ENCODE measurements around the gene NKD1.

The NKD1 gene

DNA sequence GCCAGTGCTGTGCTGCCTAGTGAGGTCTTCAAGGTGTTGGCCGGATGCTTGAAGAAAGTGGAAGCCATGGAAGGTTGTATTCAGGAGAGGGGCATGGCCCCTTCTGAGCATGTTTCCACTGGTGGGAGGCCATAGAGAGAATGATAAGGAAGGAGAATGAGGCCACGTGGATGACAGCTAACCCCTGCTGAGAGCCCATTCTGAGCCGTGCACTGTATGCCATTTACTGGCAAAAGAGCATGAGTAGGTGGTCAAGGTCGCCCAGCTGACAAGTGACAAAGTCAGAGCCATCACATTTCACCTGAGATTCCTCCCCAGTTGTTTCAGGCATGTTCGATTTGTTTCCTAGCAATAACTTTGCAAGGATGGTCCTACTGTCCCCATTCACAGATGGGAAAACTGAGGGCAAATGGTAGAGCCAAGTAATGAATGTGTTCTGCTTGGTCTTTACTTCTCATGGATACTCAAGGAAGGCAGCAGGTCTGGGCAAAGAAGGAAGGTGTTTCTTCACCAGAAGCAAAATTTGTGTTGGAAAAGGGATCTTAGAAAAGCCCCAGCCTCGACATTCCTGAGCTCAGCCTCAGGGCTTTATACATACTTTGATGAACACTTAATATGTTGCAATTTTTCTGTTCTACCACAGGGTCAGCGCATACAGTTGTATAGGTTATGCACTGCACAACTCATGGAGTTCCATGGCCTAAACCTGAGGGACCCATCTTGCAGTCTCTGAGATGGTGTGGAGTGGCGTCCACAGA, 10.5 kb upstream of the NKD1 start:
- DNase-seq (ENCODE audit: low read depth in 2 of 2): no peak

DNA sequence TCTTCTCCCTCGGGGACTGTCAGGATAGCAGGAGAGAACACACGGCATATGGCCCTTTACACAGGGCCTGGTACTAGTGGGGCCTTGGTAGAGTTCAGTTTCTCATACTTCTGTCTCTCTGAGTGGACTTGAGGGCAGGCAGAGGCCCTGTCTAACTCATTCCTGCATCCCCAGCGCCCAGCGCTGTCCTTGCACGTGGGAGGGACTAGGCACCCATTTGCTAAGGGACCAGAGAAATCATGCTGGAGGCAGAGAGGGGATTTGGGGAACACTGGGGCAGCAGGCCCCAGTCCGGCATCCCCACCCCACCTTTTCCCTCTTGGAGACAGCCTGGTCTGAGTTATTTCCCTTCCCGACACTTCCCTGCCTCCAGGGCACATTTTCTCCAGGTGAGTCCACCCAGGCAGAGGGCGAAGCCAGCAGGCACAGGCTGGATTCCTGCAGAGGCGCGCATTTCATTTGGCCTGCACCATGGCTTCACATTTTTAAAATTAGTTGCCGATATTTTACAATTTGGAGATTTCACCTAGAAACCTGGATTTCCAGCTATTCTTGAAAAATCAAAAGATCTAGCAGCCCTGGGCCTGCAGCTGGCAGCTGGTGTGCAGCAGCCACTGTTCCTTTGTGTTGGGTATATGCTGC, 9.7 kb upstream of the NKD1 start:
- no peak for DNase-seq (ENCODE audit: low read depth in 2 of 2)

DNA sequence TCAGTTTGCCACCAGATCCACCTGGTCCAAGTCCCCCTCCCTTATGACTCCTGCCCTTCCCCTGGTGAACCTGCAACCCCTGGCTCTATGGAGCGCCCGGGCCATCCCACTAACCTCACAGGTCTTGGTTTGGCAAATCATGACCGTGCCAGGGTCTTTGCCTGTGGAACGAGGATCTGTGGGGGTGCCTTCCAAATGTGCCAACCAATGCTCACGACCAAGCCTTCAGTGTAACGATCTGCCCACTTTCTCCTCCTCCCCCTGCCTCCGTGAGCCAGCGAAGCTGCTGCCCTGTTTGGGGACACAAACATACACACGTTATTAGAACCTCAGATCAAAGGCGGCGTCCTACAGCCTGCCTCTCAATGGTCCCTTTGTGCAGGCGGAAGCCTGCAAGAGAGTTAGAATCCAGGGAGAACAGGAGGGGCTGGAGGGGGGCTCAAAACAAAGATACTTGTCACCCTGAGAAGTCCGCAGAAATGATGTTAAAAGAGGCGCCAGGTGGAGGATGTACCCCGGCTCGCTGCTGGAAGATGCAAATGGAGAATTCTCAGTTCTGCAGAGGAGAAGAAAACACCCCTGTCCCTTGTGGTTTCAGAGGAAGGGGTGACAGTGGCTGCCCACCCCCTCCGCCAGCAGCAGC, 9.0 kb upstream of the NKD1 start:
- no peak for DNase-seq (ENCODE audit: low read depth in 2 of 2)

DNA sequence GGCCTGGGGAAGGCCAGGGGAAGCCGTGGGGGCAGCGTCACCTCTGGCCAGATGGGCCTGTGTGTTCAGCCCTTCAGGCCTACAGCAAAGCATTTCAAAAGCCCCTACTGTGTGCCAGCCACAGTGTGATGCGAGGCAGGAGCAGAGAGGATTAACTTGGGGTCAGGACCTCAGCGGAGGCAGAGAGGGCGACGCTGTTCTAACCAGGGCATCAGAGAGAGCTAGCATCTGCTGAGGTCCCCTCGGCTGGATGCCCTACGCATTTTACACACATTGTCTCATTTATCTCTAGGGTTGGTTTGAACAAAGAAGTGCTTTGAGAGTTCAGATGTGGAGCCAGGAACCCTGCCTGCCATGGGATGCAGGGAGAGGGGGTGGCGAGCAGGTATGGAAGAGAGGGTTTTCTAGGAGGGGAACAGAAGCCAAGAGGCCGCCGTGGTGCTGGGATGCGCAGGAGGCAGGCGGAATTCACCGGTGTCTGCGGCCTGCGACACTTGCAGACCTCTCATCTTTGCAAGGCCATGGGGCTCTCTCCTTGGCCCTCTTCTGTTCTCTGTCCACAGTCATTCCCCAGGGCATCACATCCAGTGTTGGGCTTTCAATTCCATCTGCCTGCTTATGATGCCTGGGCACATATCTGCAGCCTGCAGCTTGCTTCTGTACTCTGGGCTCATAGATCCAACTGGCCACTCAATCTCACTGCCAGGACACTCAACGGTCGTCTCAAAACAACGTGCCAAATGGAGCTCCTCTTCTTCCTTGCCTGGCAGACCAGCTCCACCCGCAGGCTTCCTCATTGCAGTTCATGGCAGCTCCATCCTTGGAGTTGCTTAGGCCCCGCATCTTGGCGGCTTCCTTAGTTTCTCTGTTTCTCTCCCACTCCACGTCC, 8.1 kb upstream of the NKD1 start:
- no peak for DNase-seq (ENCODE audit: low read depth in 2 of 2)

DNA sequence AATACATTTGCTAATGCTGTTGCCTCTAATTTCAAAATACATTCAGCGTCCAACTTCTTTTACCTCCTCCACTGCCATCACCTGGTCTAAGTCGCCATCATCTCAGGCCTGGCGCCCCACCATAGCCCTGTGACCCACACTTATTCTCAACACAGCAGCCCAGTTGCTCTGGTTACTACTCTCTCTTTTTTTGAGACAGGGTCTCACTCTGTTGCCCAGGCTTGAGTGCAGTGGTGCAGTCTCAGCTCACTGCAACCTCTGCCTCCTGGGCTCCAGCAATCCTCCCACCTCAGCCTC, 7.5 kb upstream of the NKD1 start:
- DNase-seq (ENCODE audit: low read depth in 2 of 2): no peak

DNA sequence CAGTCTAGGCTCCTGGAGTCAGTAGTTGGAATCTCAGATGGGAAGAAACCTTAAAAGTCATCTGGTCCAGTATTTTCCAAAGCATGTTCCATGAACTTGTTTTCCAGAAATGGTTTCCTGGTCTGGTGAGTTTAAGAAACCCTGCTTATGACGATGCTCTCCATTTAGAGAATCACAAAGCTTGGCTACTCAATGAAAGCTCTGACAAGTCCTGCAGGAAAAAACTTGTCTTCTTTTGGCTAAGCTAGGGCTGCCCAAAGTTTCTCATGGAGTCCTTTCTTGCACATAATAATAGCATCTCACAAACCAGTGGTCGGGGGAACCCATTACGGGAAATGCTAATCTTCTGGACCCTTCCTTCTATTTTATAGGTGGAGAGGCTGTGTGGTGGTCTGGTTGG, 5.5 kb upstream of the NKD1 start:
- no peak for DNase-seq (ENCODE audit: low read depth in 2 of 2)

DNA sequence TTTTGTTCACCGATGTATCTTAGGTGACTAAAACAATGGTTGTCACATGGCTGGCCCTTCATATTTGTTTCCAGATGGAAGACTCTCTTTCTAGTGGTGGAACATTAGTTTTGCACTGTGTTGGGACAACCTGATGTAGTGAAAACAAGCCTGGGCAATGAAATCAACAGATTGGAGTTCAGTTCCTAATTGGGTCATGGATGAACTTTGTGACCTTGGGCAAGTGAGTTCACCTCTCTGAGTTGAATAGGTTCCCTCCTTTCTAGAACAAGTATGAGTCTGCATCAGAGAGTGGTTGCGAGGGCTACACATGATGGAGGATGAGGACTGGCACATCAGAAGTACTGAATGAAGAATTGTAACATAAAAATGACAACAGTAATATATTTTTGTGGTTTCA, 2.1 kb upstream of the NKD1 start:
- DNase-seq (ENCODE audit: low read depth in 2 of 2): no peak

DNA sequence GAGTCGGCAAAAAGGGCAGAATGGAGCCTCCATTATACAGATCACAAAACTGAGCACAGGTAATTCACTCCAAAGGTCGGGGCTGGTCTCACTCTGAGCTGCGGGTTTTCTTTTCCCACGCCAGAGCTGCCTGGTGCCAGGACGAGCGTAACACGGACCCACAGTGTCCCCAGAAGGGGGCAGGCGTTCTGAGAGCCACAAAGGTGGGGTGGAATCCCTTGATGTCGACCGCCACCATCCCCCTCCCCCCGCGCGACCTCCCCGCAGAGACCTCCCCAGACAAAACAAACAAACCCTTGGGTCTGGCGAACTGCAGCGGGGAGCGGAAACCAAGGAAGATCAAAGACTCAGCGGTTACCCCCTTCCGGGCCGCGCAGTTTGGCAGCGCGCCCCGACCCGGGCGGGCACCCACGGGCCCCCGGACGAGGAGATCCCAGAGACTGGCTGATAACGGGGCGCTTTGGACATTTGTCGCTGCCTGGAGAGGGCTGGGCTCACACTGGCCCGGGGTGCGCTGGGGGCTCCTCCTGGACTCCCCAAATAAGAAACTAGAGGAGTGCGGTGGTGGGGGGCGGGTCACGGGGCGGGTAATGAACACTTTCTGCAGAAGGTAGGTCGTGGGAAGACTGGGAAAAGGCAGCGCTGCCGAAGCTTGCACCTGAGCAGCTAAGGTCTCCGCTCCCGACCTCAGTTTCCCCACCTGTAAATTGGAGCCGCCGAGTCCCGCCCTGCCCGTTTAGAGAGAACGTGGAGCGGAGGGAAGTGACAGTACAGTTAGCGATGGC, 664 bp upstream of the NKD1 start:
- peak; percentile 39 to 70 for DNase-seq (ENCODE audit: low read depth in 2 of 2)

DNA sequence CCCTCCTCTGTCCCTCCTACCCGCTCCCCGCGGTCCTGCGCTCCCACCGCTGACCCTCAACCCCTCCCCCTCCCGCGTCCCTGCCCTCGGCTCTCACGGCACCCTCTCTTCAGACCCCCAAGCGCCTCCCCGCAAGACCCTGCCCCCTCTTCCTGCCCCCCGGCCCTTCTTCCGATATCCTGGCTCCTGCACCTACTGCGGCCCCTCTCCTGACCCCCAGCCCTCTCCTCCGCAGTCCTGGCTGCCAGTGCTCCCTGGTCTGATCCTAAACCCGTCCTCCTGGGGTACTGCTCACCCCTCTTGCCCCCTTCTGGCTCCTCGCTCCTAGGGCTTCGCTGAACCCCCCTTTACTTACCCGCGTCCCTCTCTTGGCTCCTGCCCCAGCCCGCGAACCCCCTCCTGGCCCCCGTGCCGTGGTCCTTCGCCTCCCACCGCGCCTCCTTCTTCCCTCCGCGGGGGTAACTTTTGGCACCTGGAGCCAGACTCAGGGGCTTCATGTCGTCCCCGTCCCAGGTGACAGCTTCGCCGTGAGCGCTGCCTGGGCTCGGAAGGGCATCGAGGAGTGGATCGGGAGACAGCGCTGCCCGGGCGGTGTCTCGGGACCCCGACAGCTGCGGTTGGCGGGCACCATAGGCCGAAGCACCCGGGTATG, 839 bp downstream of the NKD1 start:
- no peak for DNase-seq (ENCODE audit: low read depth in 2 of 2)

DNA sequence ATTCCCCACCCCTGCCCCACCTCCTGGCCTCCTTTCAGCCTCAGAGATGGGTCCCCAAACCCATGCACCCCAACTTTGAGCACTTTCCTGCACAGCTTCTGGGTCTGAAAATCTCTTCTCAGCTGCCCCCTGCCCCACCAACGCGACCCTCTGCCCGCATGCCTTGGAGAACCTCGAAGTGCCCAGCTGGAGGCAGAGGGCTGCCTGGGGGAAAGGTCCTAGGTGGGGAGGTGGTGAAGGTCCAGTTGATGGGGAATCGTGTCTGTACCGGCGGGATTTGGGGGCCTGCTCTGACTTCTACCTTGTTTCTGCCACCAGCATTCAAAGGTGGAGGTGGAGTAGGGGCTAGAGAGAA, 1.3 kb downstream of the NKD1 start:
- no peak for DNase-seq (ENCODE audit: low read depth in 2 of 2)

DNA sequence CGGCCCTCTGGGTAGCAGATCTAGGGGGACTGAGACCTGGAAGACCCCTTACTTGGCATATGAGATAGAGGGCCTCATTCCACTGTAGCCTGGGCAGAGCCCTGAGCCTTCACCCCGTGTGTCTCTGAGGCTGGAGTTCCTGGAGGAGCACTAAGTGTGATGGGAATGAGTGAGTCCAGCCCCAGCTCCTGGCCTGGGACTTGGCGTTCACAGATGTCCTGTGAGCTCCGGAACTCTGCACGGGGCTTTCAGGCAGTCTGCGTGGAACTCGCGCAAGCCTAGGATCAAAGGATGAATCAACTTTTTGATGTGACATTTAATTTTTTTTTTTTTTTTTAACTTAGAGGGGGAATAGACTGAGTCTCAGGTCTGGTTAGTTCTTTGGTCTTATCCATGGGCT, 1.8 kb downstream of the NKD1 start:
- no peak for DNase-seq (ENCODE audit: low read depth in 2 of 2)

DNA sequence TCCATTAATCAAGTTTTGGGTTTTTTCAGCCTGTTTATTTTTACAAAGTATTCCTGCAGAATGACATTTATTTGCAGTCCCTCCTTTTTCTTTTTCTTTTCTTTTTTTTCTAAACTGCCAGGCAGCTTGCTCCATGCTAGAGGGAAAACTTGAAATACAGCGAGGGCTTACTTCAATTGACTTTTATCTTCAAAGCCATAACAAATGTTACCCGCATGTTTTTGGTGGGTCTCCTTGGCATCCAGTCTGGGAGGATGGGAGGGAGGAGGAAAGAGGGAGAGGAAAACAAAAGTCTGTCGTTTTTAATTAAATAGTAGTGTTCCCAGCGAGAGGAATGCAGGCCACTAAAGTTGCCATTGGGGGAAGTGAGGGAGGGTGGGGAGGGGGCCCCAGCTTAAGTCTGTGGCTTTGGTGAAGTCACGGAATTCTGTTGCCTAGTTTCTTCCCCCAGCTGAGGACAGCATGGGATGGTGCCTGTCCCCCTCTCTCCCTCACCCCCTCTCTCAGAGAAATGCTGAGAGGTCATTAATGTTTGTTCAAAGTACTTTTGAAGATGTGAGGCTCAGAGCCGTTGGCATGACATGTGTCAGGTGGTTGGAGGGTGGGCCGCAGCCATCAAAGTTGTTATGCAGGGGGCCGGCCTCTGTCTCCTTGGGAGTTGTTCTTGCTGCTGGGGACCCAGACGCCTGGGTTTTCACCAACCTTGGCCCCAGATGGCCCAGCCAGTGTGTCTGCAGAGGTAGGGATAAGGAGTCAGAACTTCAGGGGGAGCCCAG, 2.9 kb downstream of the NKD1 start:
- no peak for DNase-seq (ENCODE audit: low read depth in 2 of 2)

DNA sequence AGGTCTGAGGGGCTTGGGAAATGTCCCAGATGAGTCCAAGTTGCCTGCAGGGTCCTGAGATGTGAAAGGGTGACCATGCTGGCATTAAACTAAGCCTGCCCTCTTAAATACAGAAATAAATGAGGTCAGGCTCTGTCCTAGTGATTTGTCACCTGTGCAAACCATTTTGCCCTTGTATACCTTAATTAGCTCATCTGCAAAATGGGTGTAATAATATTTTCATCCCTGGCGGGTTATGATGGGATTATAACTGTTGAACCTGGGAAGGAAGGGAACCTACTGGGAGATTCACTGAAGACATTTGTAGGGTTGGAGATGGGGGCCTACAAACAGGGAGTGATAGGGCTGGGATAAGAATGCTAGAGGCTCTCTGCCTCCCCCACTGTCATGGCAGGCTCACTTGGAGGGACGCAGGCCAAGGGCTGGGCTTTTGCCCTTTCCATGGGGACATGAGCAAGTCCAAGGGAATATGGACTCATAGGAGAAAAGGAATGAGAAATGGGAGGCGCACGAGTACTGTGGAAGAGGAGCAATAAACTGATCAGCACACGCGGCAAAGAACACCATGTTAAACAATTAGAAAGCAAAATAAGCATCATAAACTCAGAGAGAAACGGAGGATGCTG, 4.4 kb downstream of the NKD1 start:
- no peak for DNase-seq (ENCODE audit: low read depth in 2 of 2)

DNA sequence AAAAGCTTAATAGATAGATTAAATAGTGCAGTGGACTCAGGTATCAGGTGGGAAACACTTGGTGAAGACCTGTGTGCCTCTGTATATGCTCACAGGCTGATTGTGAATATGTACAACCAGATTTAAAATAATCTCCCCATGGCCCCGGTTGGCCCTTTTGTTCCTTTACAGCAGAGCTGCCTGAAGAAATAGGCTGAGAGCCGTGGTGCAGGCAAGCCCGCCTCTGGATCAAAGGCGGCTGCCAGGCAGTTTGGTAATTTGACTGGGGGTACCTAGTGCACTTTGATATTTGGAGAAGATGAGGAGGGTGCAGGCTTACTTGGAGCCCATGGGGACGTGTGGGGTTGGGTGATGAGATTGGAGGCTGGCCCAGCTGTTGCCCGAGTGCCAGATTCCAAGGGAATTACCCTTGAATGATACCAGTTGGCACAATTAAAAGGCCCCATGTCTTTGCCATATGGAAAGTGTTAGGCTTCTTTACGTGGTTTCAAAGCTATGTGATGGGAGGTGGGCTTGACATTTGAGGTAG, 5.0 kb downstream of the NKD1 start:
- no peak for DNase-seq (ENCODE audit: low read depth in 2 of 2)

DNA sequence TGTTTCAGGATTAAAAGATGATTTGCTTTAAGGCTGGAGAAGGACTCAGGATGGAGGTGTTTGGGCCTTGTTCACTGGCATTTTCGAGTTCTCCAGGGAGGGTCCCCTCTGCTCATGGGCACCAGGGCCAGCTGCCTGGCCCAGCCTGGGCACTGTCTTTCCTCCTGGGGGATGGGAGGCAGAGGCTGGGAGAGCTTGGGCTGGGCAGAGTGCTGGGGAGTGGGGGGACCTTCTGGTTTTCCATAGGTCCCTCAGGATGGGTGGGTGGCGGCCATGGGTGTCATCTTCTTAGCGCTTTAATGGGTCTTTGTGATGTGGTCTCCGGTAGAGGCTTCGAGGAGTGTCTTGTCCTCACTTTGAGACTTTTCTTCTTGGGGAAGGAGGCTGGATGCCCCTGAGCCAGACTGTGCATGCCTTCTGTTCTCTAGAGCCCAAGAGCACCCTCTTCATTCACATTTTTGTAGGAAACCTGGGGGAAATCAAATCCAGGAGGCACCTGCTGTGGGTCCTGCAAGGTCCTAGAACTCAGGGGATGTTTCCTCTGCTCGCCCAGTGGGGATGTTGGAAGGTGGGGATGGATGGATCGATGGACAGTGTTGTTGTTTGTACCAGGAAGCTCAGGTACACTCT, 5.7 kb downstream of the NKD1 start:
- DNase-seq (ENCODE audit: low read depth in 2 of 2): no peak

DNA sequence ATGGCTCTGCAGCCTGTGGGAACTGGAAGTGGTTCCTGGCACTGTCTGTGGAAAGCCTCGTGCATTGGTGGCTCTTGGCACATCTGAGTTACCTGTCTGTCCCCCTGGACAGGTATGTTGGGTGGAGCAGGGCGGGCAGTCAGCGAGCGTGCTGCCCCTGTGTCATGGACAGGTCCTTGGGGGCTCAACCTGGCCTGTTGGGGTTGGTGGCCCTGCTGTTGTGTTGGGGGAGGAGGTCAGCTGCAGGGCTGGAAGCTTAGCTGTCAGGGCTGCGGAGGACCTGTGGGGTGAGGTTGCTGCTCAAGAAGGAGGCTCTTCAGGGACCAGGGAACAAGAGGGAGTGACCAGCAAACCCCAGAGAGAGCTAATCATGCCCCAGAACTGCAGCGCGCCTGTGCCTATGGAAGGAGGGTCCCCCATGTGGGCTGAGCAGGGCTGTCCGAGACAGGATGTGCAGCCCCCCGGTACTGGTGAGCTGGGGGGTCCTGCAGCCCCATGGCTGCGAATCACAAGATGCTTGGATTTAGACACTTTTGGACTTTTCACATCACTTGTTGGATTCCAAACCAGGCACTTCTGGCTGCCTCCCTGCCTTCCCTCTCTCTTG, 7.2 kb downstream of the NKD1 start:
- DNase-seq (ENCODE audit: low read depth in 2 of 2): no peak

DNA sequence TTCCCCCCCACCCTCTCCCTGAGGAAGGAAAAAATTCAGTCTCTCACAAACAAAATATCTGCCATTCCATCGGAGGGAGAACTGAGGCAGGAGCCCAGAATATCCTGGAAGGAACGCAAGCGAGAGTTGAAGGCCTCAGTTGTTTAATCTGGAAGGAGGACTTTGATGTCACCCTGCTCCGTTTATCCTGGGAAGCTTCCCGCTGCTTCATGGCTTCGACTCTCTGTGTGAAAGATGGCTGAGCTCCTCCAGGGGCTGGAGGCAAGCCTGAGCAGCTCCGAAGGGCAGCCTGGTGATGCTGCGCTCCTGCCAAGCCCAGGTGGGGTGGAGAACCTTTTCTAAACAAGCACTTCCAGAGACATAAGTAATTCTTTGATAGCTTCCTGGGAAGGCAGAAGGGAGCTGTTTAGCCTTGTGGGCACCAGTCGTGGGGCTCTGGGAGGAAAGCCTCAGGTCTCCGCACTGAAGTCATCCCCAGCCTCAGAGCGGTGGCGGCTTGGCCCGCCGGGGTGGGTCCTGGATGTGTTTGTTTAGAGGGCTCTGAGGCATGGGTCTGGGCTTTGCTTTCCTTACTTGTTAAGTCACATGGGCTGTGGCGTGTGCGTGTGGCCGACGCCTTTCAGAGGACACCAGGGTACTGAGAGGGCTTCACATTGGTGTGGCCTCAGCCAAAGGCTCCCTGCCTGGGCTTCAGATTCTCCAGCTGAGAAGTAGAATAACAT, 7.9 kb downstream of the NKD1 start:
- no peak for DNase-seq (ENCODE audit: low read depth in 2 of 2)

DNA sequence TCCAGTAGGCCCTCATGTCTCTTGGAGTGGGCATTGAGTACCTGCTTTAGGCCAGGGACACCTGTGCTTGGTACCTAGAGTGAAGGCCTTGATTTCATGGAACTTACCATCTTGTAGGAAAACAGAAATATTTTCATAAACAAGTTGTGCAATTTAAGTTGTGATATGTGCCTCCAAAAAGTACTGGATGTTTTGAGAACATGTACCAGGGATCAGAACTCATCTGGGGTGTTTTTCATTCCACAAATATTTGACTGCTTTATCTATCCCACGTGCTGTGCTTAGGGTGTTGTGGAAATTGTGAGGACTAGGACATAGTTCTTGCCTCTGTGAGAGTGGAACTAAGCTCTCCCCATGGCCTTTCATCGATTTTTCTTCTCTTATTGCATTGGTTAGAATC, 8.8 kb downstream of the NKD1 start:
- no peak for DNase-seq (ENCODE audit: low read depth in 2 of 2)
